HG02840 (cell line): ENCODE results near the gene IRF3.
"Not testable (repeated sequence)": the region's sequence is repeated elsewhere in the genome, so short reads cannot be mapped to it uniquely, and the experiment has no call there.

Source experiments
- ATAC-seq: cut with Tn5 transposase; IDR thresholded peaks from one replicate; pipeline ENCODE4 v1.9.1; 2021; ENCODE audit warnings: mild to moderate bottlenecking, moderate library complexity, moderate number of reproducible peaks; ENCODE audit not compliant: unreplicated experiment, low FRiP score

Gene IRF3

DNA sequence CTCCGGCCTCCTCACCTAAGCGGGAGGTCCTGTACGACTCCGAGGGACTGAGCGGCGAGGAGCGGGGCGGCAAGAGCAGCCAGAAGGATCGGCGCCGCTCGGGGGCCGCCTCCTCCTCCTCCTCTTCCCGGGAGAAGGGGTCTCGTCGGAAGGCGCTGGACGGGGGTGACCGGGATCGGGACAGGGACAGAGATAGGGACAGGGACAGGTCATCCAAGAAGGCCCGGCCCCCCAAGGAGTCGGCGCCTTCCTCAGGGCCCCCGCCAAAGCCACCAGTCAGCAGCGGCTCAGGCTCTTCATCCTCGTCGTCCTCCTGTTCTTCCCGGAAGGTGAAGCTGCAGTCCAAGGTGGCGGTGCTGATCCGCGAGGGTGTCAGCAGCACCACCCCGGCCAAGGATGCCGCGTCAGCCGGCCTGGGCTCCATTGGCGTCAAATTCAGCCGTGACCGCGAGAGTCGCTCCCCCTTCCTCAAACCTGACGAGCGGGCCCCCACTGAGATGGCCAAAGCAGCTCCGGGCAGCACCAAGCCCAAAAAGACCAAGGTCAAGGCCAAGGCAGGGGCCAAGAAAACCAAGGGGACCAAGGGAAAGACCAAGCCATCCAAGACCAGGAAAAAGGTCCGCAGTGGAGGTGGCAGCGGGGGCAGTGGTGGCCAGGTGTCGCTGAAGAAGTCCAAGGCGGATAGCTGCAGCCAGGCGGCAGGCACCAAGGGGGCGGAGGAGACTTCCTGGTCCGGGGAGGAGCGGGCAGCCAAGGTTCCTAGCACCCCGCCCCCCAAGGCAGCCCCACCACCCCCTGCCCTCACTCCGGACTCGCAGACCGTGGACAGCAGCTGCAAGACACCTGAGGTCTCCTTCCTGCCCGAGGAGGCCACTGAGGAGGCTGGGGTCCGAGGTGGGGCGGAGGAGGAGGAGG, 12.8 kb downstream of the IRF3 start:
- no peak for ATAC-seq

DNA sequence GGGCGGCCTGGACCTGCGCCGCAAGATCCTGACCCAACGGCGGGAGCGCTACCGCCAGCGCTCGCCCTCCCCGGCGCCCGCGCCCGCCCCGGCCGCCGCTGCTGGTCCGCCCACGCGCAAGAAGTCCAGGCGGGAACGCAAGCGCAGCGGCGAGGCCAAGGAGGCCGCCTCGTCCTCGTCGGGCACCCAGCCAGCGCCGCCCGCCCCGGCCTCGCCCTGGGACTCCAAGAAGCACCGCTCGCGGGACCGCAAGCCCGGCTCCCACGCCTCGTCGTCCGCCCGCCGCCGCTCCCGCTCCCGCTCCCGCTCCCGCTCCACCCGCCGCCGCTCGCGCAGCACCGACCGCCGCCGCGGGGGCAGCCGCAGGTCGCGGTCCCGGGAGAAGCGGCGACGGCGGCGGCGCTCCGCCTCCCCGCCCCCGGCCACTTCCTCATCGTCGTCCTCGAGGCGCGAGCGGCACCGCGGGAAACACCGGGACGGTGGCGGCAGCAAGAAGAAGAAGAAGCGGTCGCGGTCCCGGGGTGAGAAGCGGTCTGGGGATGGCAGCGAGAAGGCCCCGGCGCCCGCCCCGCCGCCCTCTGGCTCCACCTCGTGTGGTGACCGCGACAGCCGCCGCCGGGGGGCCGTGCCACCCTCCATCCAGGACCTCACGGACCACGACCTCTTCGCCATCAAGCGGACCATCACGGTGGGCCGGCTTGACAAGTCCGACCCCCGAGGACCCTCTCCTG, 13.7 kb downstream of the IRF3 start:
- no peak for ATAC-seq

DNA sequence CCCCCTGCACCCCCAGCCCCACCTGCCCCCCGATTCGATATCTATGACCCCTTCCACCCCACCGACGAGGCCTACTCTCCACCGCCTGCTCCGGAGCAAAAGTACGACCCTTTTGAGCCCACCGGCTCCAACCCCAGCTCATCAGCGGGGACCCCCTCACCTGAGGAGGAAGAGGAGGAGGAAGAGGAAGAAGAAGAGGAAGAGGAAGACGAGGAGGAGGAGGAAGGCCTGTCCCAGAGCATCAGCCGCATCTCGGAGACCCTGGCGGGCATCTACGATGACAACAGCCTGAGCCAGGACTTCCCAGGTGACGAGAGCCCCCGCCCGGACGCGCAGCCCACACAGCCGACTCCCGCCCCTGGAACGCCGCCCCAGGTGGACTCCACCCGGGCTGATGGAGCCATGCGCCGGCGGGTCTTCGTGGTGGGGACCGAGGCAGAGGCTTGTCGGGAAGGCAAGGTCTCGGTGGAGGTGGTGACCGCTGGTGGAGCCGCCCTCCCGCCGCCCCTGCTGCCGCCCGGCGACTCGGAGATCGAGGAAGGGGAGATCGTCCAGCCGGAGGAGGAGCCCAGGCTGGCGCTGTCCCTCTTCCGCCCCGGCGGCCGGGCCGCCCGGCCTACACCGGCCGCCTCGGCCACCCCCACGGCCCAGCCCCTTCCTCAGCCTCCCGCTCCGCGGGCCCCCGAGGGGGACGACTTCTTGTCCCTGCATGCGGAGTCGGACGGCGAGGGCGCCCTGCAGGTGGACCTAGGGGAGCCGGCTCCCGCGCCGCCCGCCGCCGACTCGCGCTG, 14.4 kb downstream of the IRF3 start:
- ATAC-seq = no peak

DNA sequence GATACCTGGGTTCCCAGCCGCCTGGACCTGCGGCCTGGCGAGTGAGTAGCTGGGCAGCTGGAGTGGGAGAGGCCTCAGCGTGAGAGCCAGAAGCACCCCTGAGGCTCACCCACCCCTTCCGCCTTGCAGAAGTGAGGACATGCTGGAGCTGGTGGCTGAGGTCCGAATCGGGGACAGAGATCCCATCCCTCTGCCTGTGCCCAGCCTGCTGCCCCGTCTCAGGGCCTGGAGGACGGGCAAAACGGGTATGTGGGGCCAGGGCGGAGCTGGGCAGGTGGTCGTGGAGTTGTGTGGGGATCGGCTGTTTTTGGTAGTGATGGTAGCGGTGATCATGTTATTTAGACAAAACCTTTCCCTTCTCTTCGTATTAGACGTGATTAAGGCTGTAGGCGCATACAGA, 19.1 kb downstream of the IRF3 start:
- no peak for ATAC-seq

DNA sequence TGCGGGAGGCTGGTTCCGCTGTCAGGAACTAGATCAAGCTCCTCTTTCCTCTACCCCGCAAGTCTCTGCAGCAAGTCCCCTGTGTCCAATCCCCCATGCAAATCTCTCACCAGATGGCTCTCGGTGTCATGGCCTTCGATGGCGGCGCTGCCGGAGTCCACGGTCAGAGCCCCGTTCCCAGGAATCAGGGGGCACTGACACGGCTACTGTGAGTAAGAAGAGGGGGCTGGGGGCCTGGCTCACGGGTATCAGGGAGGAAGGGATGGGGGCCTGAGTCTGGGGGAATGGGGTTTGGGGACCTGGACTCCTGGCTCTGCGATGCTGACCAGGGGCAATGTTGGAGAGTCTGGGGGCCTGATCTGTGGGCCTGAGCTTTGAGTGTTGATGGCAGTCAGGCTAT, 19.7 kb downstream of the IRF3 start:
- no peak for ATAC-seq

DNA sequence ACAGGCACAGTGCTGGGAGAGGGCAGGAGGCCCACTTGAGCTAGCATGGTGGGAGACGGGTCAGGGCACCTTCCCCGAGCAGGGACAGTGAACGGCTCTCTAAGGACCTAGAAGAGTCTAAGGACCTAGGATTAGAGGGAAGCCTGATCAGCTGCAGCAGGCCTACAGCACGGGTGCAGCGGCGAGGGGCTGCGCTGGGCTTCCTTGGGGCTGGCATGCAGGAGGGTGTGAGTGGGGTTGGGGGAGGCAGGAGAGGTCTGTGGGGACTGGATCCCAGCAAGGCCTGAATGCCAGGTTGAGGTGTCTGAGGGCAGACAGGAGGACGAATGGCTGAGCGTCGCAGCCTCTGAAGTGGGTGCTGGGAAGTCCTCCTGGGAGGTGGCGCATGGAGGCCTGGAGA, 20.1 kb downstream of the IRF3 start:
- no peak for ATAC-seq

DNA sequence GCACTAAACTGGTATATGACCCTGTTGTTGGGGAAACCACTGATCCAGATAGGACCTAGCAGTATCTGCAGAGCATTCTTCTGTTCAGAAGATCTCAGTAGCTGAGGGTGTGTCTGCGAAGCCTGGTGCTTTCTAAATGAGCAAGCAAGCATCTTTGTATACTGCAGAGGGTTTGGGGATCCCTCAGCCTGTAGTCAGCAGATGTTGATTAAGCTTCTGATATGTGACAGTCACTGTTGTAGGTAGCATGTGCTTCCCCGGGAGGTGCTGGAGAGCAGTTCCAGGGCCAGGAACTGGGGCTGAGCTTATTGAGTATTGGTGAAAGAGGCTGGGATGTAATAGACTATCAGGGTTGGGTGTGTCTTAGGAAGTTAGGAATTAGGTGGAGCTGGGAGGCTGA, 22.2 kb downstream of the IRF3 start:
- ATAC-seq = no peak

DNA sequence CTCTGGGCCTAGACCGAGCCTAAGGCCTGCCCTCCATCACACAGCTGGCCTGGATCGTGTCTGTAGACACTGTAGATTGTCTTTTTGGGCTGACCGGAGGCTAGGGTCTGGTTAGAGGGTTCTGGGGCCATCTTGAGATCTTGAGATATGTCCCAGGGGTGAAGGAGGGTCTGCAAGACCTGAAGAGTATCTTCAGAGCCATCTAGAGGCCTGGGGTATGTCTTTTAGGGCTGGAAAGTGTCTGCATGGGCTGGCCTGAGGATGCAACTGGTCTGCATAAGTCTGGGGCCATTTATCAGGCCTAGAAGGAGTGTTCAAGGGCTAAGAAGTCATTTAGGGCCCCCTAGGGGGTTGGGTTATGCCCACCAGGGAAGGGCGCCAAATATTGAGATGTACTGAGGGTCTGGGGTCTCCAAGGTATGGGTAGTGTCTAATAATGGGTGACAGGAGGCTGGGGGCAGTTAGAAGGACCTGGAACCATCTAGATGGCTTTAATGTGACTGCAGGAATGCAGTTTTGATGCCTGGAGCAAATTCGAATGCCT, 23.1 kb downstream of the IRF3 start:
- no peak for ATAC-seq

DNA sequence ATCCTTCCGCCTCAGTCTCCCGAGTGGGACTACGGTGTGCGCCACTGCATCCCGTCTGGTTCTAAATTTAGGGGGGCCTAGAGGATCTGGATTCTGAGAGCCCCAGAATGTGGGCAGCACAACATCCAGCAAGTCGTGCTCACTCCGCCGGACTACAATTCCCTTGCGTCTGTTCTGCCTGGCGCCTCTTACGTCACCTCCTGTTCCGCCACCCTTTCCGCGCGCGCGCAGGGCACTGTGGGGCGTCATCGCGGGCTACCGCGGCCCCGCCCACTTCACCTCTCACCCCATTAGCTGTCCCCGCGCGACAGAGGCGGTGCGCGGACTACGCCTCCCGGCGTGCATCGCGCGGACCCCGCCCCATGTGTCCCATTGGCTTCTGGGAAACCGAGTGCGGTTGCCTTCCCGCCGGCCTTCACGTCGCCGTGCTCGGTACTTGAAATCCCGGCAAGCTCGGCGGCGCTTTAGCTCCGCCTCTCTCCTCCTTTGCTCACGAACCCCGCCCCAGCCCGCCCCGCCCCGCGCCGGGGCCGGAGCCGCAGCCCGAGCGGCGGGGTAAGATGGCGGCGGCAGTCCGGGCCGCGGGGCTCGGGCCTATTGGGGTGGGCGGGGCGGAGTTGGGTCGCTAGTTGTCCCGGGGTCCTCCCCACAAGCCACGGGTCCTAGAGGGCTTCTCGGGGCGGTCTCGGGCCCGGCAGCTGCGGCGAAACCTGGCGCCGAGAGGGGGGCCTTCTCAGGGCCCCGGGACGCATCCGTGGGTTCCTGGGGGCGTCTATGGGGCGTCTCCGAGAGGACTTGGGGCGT, 23.8 kb downstream of the IRF3 start, which contains the start of gene SCAF1:
TSS of gene SCAF1 (plus strand) at position 522 of the 804 bp plus-strand sequence. CDS start 2,818 bp downstream, outside the sequence.
- peak; percentile 64 for ATAC-seq

DNA sequence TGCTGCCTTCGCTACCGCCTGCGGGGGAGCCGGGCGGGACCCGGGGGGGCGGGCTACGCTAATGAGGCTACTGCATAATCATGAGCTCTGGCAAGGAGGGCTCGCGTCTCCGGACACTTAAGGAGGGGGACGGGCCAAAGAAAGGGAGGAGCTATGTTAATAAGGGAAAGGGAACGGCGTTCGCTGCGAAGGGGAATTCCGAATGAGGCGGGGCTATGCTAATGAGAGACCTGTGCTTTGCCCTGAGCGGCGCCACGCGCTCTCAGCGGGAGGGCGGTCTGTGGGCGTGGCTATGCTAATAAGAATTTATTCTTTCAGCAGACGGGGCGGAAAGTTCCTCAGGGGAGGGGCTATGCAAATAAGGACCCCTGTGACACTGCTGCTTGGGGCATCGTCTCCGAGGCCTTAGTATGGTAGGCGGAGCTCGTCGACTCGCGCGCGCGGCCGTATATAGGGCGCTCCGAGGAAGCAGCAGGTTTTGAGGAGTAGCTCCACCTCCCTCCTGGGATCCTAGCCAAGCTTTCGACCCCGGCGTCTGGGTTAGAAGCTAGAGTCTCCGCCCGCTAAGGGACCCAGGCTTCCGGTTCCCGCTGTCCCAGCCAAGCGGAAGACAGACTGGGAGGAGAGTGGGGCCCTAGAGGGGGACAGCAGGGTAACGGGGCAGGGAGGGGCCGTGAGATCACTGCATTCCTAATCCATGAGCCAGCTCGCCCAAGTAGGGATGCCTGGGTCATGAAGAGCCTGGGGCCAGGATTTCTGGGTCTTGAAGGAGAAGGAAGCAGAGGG, 25.4 kb downstream of the IRF3 start, which contains the start of gene RRAS:
TSS of gene RRAS (minus strand) at position 31 of the 786 bp plus-strand sequence. CDS start 45 bp downstream, outside the sequence.
- peak; percentile 65 for ATAC-seq

DNA sequence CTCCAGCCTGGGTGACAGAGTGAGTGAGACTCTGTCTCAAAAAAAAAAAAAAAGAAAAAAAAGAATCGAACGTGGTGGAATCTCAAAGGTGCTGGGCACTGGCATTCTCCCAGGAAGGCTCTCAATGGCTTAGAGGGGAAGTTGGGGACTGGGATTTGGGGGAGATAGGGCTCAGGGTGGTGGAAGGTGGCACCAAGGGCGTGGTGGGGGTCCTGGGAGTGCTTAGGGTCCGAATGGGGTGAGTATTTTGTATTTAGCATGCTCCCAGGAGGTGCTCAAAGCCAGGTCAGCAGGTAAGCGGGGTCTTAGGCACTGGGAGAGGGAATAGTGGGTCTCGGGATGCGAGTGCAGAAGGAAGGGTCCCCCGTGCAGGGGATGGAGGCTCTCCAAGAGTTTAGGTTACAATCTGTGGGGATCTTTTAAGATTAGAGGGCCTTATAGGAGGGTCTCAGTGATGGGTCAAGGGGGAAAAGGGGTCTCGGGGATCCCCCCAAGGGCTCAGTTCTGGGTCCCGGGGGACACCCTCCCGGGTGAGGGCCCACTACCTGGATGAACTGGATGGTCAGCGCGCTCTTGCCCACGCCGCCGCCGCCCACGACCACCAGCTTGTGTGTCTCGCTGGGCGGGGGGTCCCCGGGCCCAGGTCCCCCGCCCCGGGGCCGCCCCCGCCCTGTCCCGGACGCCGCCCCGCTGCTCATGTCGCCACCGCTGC, 26.1 kb downstream of the IRF3 start:
- ATAC-seq = no peak

DNA sequence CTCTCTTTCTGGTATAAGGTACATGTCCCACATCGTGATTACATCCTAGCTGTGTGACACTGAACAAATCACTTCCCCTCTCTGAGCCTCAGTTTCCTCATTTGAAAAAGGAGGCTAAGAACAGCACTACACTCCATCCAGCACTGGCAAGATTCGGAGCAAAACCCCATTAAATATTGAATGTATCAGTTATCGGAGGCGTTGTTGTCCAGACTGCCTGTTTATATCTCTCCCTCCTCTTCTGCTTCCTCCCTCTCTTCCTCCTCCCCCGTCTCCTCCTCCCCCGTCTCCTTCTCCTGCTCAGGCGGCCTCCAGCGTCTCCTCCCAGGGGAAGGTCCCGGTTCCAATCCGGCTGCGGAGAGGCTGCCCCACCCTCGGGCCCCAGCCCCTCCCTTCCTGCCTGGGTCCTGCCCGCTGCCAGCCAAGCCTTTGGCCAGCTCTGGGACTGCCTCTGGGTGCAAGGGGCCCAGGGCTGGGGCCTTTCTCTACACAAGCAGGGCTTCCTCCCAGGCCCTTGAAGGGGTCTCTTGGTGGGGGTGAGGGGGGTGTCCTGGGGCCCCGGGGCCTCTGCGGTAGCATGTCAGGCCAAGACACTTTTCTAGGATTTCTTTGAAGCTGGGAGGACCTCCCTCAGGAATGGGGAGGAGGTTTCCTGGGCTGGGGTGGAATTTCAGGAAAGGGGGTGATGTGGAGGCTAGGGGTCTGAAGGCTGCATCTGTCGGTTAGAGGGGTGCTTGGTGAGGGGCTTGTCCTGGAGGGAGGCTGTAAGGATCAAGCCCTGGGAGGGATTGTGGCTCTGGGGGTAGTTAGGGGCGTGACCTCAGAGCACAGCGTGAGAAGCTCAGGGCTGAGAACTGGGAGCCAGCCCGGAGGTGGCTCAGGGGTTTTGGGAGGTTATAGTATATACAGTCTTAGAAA, 27.6 kb downstream of the IRF3 start:
- ATAC-seq = no peak

DNA sequence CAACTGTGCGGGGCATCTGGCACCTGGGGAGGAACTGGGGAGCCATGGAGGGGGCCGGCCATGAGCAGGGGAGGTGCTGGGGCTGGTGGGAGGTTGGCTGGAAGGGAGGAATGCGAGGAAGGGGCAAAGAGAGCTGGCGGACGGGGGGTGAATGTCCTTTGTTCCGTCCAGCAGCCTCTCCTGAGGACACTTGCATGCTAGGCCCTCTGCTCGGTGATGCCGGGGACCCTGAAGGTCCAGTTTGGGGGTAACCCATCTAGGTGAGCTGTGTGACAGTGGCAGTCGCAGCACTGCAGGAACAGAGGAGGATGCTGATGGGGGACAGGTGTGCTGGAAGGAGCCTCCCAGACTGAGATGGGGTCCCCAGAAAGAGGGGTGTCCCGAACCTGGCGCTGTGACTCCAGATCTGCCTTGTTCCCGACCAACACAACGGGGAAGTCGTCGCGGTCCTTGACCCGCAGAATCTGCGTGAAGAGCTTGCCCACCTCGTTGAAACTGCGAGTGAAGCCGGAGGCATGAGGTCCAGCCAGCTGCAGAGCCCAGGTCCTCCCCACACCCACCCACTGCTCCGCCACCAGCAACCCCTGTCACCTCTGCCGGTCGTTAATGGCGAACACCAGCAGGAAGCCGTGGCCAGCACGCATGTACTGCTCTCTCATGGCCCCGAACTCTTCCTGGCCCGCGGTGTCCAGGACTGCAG, 29.3 kb downstream of the IRF3 start:
- no peak for ATAC-seq

DNA sequence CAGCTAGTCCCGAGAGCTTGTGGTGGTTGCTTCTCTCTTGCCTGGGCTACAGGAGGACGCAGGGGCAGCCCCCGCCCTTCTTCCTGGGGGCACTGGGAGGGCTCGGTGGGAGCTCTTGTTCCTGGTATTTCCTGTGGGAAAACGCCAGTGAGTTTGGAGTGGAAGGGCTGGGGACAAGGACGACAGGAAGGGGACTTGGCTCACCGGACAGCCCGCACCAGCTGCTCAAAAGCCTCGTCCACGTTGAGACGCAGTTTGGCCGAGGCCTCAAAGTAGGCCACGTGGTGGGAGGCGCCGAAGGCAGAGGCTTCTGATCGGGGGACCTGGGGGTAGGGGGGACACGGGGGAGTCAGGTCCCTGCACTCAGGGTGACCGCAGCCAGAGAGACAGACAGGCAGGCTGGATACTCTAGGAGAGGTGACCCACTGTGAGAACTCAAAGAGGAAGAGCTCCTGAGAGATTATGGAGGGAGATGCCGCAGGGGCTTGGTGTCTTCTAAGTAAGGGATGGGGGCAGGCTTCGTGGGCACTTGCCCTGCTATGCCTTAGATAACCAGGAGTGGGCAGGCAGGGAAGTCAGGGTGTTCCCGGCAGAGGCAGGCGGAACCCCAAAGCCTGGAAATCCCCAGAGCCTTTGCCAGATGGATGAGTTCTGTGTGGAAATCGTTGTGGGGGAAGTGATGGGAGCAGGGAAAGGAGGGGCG, 30.0 kb downstream of the IRF3 start:
- no peak for ATAC-seq

DNA sequence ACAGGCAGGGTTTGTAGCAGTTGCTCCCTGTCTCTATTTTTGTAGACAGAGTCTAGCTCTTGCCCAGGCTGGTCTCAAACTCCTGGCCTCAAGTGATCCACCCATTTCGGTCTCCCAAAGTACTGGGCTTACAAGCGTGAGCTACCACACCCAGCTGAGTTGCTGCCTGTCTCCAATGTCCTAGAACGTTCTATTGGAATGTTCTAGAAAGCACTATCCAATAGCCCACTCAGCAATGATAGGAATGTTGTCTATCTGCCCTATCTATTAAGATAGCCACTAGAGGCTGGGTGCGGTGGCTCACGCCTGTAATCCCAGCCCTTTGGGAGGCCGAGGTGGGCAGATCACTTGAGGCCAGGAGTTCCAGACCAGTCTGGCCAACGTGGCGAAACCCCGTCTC, 32.4 kb downstream of the IRF3 start:
- not testable (repeated sequence) for ATAC-seq

DNA sequence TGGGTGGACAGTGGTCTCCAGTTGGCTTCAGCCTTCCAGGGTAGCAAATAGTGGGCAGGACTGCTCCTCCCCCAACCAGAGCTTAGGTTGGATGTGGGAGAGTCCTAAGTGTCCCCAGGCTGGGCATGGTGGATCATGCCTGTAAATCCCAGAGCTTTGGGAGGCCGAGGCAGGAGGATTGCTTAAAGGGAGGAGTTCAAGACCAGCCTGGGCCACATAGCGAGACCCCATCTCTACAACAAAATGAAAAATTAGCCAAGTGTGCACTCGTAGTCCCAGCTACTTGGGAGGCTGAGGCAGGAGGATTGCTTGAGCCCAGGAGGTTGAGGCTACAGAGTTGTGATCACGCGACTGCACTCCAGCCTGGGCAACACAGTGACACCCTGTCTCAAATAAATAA, 33.1 kb downstream of the IRF3 start:
- ATAC-seq = no peak
